NCI-H526 treated with DMSO at 0.1 percent for 48 hours (cell line): ENCODE measurements around the gene HOXA13.

Experiments
- DNase-seq: peaks from one replicate; lab custom pipeline; 2025; lab: John Stamatoyannopoulos, UW

Gene HOXA13

GRCh38 chr7:27148031-27148755, 51.7 kb downstream of the HOXA13 start:
- no peak for DNase-seq

- DNase-seq, result no peak
These were observed 52.5 kb downstream of the HOXA13 start, which contains the start of gene HOXA6 for GRCh38 chr7:27147199-27148030. TSS of gene HOXA6 (minus strand) at chr7:27147774. CDS start at chr7:27147749, 25 bp downstream.

GRCh38 chr7:27146491-27147198, 53.2 kb downstream of the HOXA13 start:
- DNase-seq, result no peak

- DNase-seq, result no peak
These were observed 53.9 kb downstream of the HOXA13 start for GRCh38 chr7:27145914-27146412.

- DNase-seq, result no peak
These were observed 54.6 kb downstream of the HOXA13 start for GRCh38 chr7:27145165-27145913.

DNA sequence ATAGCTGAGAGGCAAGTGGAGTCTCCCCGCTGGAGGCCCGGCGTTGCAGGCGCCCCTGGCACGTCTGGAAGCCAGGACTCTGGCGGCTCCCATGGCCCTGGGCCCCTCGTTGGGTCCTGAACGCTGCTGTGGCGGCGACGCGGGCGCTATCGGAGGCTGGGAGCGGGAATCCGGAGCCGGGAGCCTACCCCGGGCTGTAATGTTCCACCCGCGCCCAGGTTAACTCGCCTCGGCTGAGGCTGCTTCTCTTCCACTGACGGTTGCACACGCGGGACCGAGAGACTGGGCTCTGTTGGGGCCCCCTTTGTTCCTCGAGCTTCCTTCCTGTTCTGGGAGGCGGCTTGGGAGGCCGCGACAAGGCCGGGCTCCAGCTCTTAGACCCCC, 55.1 kb downstream of the HOXA13 start:
- no peak for DNase-seq
